NCI-H1105 treated with DMSO at 0.1 percent for 48 hours (cell line): Measurements from ENCODE around the gene SHROOM1.

Experiments
- DNase-seq: peaks from one replicate; lab custom pipeline; 2025; lab: John Stamatoyannopoulos, UW

The SHROOM1 gene

GRCh38 chr5:132825033-132825833, 5.2 kb downstream of the SHROOM1 start:
- no peak for DNase-seq

DNA sequence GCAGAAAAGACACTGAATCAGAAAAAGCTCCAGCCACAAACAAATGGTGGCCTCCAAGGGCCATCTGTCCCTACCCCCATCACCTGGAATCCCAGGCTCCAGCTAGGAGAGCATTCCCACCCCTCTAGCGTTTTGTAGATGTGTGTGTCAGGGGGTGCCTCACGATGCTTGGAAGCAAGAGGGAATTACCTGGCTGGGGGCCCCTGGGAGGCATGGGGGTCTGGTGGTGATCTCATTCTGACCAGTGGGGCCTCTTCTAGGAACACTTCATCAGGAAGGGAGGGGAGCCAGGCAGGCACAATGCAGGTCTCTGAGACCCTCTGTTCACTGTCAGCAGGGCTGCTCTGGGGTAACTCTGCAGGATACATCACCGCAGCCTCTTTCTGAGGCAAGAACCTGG, 6.0 kb downstream of the SHROOM1 start:
- DNase-seq: no peak

DNA sequence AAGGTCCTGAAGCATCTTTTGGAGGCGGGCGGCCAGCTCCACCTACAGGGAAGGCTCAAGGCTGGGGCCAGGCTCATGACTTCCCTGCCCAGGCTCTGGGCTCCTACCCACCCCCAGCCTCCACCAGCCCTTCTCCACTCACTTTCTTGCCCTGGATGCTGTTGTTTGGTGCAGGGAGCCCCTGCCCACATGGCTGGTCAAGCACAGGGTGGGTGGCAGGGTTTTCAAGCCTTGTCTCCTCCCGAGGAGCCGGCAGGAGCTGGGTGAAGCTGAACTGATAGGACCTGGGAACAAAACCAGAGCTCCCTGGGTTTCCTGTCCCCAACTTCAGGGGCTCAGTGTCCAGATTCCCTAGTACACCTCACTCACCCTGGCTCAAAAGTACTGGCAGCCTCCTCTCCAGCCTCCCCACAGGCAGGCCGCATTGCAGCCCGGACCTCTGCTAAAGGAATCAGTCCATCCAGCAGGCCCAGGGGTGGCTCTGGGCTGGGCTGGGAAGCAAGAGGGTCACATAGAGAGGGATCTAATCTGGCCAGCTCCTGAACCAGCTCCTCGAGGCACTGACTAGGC, 6.9 kb downstream of the SHROOM1 start:
- DNase-seq: no peak

DNA sequence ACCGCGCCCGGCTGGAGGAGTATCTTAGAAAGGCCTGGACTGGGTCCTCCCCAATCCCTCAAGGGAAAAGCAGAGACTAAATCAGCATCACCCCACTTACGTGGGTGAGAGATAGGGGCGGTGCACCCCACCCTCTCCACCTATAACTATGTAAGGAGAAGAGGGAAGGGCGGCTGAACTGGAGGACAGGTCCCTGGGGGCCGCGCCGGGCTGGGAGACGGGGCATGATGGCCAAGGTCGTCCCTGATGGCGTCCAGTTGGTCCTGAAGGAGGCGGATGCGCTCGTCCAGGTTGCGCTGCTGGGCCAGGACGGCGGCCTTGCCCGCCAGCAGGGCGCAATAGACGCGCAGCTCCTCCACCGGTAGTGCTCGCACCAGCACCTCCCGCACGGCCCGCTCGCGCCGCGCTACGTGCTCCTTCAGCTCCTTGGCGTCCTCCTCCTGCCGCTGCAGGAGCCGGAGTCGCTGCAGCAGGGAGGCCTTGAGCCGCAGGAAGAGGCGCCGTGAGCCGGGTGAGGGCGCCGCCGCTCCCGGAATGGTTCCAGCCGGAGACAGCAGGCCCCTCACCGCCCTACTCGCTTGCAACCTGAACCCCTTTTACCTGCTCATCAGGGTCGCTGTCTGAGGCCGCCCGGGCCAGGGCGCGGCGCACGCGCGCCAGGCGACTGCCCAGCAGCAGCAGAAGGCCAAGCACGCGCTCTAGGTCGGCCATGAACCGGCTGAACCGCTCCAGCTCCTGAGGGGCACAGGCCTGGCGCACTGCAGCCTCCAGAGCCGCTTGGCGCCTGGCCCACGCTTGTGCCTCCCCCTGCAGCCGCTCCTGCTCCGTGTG, 7.6 kb downstream of the SHROOM1 start:
- DNase-seq: no peak

DNA sequence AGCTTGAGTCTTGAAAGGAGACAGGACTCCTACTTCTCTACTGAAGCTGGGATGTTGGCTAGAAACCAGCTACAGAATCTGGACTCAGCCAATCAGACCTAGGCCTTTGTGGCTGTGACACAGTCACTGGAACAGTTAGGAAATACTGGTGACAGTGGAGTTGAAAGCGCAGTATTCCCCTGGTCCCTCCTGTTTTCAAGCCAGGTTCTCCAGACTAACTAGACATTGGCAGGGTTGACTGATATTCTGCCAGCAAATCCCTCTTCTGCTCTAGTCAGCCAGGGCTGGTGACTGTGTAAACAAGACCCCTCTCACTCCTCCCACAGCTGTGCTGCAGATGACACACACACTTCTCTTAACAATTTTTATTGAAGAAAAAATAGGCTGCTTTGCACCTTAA, 8.7 kb downstream of the SHROOM1 start:
- no peak for DNase-seq

- DNase-seq: no peak
Measured at GRCh38 chr5:132821350-132821749, 9.1 kb downstream of the SHROOM1 start.

- peak; percentile 61 for DNase-seq
Measured at GRCh38 chr5:132820162-132820754, 10.2 kb downstream of the SHROOM1 start.

DNA sequence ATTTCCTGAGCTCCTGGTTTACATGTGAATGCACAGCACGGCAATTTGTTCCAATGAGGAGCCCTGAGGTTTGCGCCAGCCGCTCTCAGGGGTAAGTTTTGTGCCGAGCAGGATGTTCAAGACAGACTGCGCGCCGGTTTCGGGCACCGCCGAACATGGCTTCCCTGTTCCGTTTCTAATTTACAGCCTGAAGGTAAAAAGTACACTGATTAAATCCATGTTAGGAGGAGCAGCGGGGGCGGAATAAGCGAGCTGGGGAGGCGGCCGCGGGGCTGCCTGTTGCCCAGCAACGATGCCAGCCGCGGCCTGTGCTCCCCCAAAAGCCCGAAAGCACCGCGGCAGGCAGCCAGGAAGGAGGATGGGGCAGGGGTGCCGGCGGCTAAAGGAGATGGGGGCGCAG, 11.0 kb downstream of the SHROOM1 start:
- no peak for DNase-seq

DNA sequence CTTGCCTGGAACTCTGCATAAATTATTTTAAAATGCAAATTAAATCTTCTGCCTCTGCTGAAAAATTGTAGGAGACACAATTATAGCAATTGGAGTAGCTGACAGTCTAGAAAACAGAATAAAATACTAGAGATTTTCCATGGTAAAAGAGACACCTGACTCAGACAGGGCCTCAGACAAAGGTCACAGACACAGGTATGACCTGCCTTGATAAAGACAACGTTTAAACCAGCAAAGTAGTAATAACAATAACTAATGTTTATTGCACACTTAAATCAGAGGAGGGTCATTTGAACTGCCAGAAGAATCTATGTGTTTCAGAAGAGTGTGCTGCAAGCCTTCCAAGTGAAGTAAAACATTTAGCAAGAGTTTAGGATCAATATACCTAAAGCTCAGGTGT, 13.4 kb downstream of the SHROOM1 start:
- DNase-seq: no peak

DNA sequence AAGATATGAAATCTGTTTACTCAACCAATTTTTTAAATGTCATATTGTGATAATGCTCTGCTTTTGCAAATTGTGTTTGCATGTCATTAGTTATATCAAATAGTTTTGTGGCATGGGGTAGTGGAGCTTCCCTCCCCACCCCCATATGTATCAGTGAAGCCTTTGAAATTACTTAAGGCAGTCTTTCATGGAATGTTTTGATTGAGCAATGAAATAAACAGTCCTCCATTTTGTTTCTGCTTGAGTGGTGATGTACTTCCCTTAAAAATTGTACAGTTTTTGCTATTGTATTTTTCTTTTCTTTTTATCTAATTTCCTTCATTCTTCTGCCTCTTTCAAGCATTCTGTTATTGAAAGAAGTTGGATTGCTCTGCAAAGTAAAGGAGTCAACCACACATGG, 13.9 kb downstream of the SHROOM1 start:
- DNase-seq: no peak

- no peak for DNase-seq
Measured at GRCh38 chr5:132816083-132816482, 14.4 kb downstream of the SHROOM1 start.

DNA sequence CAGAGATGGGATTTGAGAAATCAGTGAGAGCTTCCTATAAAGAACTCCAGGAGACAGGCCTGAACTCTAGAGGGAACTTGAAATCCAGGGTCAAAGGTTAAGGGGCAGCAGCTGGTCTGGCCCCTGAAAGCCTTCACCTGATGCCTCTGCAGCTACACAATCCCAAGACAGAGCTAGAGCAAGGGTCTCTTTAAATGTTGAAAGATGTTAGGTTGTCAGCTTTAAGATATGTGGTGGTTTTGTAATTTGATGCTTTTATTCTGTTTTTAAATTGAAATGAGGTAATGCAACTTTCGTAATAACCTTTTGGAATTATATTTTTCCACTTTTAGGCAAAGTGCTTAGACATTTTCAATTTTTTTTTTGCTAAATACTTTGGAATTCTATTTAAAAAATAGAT, 15.0 kb downstream of the SHROOM1 start:
- no peak for DNase-seq

GRCh38 chr5:132814503-132815294, 15.7 kb downstream of the SHROOM1 start:
- DNase-seq: no peak

DNA sequence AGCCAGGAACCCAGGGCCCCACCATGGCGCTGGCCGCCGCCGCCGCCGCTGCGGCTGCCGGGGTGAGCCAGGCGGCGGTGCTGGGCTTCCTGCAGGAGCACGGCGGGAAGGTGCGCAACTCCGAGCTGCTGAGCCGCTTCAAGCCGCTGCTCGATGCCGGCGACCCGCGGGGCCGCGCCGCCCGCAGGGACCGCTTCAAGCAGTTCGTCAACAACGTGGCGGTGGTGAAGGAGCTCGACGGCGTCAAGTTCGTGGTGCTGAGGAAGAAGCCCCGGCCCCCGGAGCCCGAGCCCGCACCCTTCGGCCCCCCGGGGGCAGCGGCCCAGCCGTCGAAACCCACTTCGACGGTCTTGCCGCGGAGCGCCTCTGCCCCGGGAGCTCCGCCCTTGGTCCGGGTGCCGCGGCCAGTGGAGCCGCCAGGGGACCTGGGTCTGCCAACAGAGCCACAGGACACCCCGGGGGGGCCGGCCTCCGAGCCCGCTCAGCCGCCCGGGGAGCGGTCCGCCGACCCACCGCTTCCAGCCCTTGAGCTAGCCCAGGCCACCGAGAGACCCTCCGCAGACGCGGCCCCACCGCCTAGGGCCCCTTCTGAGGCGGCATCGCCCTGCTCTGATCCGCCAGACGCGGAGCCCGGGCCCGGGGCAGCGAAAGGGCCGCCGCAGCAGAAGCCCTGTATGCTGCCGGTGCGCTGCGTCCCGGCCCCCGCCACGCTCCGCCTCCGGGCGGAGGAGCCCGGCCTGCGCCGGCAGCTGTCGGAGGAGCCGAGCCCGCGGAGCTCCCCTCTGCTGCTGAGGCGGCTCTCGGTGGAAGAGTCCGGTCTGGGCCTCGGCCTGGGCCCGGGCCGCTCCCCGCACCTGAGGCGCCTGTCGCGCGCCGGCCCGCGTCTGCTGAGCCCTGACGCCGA, 16.6 kb downstream of the SHROOM1 start:
- no peak for DNase-seq

- peak; percentile 47 for DNase-seq
Measured at GRCh38 chr5:132812781-132813598, 17.5 kb downstream of the SHROOM1 start, which contains the start of gene SOWAHA. TSS of gene SOWAHA (plus strand) at chr5:132813302. CDS start at chr5:132813622, 320 bp downstream.

DNA sequence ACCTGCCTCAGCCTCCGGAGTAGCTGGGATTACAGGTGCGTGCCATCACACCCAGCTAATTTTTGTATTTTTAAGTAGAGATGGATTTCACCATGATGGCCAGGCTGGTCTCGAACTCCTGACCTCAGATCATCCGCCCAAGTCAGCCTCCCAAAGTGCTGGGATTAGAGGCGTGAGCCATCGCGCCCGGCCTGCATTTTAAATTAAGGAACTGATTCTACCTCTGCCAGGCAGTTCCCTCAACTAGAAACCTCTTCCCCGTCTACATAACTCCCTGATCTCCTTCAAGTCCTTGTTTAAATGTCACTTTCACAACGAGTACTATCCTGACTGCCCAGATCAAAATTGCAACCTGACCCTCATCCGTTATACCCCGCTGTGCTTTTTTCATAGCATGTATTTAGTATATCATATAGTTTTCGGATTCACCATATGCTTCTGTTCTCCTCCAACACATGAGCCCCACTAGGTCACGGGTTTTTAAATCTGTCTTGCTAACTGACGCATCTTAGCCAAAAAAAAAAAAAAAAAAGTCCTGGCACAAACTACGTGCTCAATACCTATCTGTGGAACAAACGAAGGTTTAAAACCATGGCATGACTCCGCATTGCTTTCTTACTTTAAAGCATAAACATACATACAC, 18.2 kb downstream of the SHROOM1 start:
- peak; percentile 25 for DNase-seq

GRCh38 chr5:132810605-132811004, 19.8 kb downstream of the SHROOM1 start:
- no peak for DNase-seq

DNA sequence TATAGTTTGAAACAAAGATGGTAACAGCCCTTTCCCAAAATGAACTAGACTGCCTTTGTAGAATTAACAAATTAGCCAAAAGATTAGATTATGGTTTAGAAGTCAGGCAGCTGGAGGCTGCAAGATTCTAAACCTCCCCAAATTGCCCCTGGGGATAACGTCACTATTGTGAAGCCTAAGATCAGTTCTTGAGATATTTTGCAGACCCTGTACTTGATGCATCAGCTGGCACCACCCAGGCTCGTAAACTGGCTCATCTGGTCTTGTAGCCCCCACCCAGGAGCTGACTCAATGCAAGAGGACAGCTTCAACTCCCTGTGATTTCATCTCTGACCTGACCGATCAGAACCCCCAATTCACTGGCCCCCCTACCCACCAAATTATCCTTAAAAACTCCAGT, 21.6 kb downstream of the SHROOM1 start:
- no peak for DNase-seq

DNA sequence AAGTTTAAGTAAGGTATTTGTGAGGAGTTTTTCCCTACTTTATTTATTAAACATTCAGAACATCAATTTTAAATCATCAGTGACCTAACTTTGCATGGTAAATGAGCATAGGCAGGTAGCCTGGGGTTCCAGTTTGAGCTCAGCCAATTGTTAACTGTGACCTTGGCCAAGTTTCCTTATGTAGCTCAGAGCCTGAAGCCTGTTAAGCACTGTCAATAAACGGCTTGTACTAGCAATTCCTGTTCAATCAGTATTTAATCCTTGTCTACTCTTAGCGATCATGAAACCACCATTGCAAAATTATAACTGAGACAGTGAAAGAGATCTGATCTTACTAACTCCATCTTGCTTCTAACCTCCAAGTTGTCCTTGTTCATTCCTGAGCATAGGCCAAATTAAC, 22.0 kb downstream of the SHROOM1 start:
- no peak for DNase-seq
